ENCODE results near the gene KDSR. TPM values are rescaled to one million over a fixed set of nuclear protein-coding genes. Genes with fewer than 3 reads are reported as not detected.

Gene KDSR
- total RNA-seq, 1 donor from 2014 or later: 15.3 TPM

DNA sequence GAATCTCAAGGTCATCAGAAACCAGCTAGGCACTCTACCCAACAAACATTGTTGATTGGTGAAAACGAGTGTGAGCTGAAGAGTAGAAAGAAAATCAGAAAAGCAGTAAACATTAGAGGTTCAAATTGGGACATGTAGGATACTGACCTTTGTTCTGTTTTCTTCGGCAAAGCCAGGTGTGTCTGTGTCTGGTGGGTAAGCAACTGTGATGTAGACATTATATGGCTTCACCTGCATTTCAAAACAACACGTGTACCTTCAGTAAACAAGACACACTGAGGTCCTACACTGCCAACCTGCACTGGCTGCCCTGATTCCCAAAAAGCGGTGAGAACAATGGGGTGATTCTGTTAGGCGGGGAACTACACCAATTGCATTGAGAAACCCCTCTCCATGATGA lies 22.7 kb downstream of the KDSR start:
- DNase-seq (no peak), ATAC-seq (ENCODE audit: low read depth) (no peak)
- intact Hi-C loops (cut with micrococcal nuclease): loop anchor here (5.0 kb wide), 1 partner anchor 632 kb away; no protein-coding TSS in a partner anchor
- H3K36me3 Mint-ChIP-seq (ENCODE audit: low read depth): peaks cover 64% of the 10 kb centered on the region
- CTCF ChIA-PET: no interaction called here
- TF ChIP-seq, protein P1, sequence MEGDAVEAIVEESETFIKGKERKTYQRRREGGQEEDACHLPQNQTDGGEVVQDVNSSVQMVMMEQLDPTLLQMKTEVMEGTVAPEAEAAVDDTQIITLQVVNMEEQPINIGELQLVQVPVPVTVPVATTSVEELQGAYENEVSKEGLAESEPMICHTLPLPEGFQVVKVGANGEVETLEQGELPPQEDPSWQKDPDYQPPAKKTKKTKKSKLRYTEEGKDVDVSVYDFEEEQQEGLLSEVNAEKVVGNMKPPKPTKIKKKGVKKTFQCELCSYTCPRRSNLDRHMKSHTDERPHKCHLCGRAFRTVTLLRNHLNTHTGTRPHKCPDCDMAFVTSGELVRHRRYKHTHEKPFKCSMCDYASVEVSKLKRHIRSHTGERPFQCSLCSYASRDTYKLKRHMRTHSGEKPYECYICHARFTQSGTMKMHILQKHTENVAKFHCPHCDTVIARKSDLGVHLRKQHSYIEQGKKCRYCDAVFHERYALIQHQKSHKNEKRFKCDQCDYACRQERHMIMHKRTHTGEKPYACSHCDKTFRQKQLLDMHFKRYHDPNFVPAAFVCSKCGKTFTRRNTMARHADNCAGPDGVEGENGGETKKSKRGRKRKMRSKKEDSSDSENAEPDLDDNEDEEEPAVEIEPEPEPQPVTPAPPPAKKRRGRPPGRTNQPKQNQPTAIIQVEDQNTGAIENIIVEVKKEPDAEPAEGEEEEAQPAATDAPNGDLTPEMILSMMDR (IDR thresholded peaks at IDR 0.05): no peak
- no peaks in the 10 kb centered on the region for H3K27me3 Mint-ChIP-seq
- H3K4me3 Mint-ChIP-seq: no peak overlapping the region
- H3K27ac Mint-ChIP-seq: no peak overlapping the region
- H3K4me1 Mint-ChIP-seq: peaks cover 7% of the 10 kb centered on the region
- H3K9me3 Mint-ChIP-seq: no peaks in the 10 kb centered on the region
- POLR2A ChIA-PET: interaction anchor here (0.6 kb wide), 1 partner anchor 78 kb away, joined by 3 read pairs; the partner anchor contains the start of gene VPS4B

DNA sequence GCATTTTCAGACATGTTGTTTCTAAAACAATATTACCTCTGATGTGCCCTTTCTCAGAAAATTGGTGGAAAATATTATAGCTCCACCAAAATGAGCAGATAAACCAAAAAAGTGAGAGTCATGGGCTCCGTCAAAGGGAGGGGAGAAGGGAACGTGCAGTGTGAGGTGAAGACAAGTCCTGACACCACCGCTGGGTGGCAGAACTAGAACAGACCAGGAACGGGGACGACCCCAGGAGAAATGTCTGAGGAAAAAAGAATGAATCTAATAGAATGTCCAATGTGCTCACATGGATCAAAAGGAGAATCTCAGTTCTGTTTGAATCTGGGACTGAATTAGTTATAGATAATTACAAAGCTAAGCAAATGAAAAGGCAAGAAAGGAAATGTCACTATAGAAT lies 24.8 kb downstream of the KDSR start:
- intact Hi-C loops (cut with micrococcal nuclease): loop anchor here (1.0 to 5.0 kb wide), 2 partner anchors 97 to 630 kb away; no protein-coding TSS in a partner anchor
- ChIA-PET POLR2A (interaction anchor here (0.7 kb wide), 1 partner anchor 322 kb away, joined by 5 read pairs; no protein-coding TSS in a partner anchor), CTCF (interaction anchor here (0.7 to 5.2 kb wide), 3 partner anchors 16 to 327 kb away, joined by 3 to 55 read pairs (median 33); no protein-coding TSS in a partner anchor)
- Mint-ChIP-seq H3K9me3 (no peaks in the 10 kb centered on the region), H3K27me3 (no peaks in the 10 kb centered on the region), H3K27ac (no peak overlapping the region), H3K4me3 (no peak overlapping the region), H3K4me1 (no peaks in the 10 kb centered on the region), H3K36me3 (ENCODE audit: low read depth) (peaks cover 65% of the 10 kb centered on the region)
- ATAC-seq (ENCODE audit: low read depth): peak; percentile 45
- DNase-seq: no peak
- TF ChIP-seq, protein P1 (IDR thresholded peaks at IDR 0.05): no peak

DNA sequence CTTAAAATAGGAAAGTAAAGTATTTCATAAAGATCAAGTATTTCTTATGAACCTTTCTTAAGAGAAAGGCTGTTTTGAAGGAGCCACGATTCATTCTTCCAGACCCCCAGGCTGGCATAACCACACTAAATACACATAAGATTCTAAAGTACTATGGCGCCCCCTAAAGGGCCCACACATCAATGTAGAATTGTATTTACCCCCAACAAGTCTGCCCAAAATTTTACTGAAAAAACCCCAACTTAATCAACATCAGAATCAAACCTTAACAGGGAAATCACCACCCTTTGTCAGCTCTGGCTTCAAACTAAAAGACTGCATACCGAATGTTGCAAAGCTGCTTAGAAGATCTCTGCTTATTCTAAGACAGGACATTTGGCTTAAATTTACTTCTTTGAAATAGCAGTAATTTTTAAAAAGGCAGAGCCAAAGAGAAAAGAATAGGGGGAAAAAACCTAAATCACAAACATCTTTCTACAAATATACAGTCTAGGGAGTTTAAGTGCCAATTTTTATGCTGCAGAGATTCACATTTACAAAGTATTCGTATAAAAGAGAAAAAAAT lies 27.0 kb downstream of the KDSR start:
- Mint-ChIP-seq H3K27ac (no peak overlapping the region), H3K27me3 (no peaks in the 10 kb centered on the region), H3K4me1 (no peaks in the 10 kb centered on the region), H3K4me3 (no peak overlapping the region), H3K9me3 (no peaks in the 10 kb centered on the region), H3K36me3 (ENCODE audit: low read depth) (peaks cover 61% of the 10 kb centered on the region)
- peak; percentile 45 for ATAC-seq (ENCODE audit: low read depth)
- ChIA-PET CTCF (interaction anchor here (0.6 to 5.2 kb wide), 9 partner anchors 13 to 625 kb away, joined by 3 to 55 read pairs (median 7); partner anchors contain the start of gene PHLPP1), POLR2A (no interaction called here)
- intact Hi-C loops (cut with micrococcal nuclease): loop anchor here (1.0 to 5.0 kb wide), 2 partner anchors 324 to 628 kb away; no protein-coding TSS in a partner anchor
- TF ChIP-seq, protein P1 (IDR thresholded peaks at IDR 0.05): no peak
- no peak for DNase-seq

DNA sequence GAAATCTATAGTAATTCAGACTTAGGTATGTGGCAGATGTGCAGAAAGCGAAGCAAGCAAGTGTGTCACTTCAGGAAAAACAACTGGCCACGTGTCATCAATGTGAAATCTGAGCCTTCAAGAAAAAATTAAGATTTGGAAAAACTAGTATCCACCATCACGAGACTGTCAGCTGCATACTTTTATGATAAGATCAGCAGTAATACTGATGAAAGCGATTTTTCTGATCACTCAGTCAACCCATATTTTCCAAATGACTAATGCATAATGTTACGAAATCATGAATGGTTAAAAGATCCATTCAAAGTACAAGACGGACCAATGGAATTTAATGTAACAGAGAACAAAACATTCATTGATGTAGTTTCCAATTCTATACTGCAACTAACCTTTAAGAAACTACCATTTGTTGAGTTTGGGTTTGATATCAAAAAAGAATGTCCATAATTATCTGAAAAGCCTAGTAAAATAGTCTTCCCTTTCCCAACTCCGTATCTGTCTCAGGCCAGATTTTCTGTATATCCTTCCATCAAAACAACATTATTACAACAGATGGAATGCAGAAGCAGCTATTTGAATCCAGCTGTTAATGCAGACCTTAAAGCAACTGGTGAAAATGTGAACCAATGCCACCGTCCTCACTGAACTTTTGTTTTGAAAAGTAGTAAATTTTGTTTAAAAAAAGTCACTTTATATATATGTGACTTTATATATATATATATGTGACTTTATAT lies 30.5 kb downstream of the KDSR start:
- no peak overlapping the region for H3K27ac Mint-ChIP-seq
- no peak overlapping the region for H3K4me3 Mint-ChIP-seq
- intact Hi-C loops (cut with micrococcal nuclease): no loop called here
- POLR2A ChIA-PET: no interaction called here
- TF ChIP-seq, protein P1 (IDR thresholded peaks at IDR 0.05): no peak
- peaks cover 54% of the 10 kb centered on the region for H3K36me3 Mint-ChIP-seq (ENCODE audit: low read depth)
- H3K27me3 Mint-ChIP-seq: no peaks in the 10 kb centered on the region
- no peak for DNase-seq
- no peaks in the 10 kb centered on the region for H3K4me1 Mint-ChIP-seq
- no peaks in the 10 kb centered on the region for H3K9me3 Mint-ChIP-seq
- CTCF ChIA-PET: interaction anchor here (1.5 kb wide), 1 partner anchor 103 kb away, joined by 3 read pairs; no protein-coding TSS in a partner anchor
- no peak for ATAC-seq (ENCODE audit: low read depth)

DNA sequence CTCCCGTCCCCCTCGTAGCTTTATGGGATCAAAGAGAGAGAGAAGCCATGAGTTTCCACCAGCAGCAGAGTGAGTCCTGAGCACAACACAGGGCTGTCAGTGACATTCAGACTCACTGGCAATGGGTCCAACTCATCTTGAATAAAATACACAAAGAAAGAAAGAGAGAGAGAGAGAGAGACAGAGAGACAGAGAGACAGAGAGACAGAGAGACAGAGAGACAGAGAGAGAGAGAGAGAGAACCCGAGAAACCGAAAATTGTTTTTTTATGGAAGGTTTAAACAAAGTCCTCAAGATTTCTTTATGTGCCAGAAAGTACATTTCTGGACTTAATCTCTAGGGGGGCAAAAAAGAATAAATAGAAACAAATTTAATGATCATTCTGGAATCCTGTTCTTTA lies 35.9 kb downstream of the KDSR start:
- no peak for DNase-seq
- no peak overlapping the region for H3K27ac Mint-ChIP-seq
- TF ChIP-seq, protein P1 (IDR thresholded peaks at IDR 0.05): no peak

More for the DNA sequence above, 35.9 kb downstream of the KDSR start:
- no peaks in the 10 kb centered on the region for H3K27me3 Mint-ChIP-seq
- H3K9me3 Mint-ChIP-seq: no peaks in the 10 kb centered on the region
- intact Hi-C loops (cut with micrococcal nuclease): no loop called here
- no peak overlapping the region for H3K4me3 Mint-ChIP-seq
- H3K36me3 Mint-ChIP-seq (ENCODE audit: low read depth): peaks cover 31% of the 10 kb centered on the region
- CTCF ChIA-PET: interaction anchor here (1.5 kb wide), 1 partner anchor 8 kb away, joined by 3 read pairs; no protein-coding TSS in a partner anchor
- no peaks in the 10 kb centered on the region for H3K4me1 Mint-ChIP-seq
- no peak for ATAC-seq (ENCODE audit: low read depth)
- POLR2A ChIA-PET: no interaction called here
